Stimulated activated CD4-positive, alpha-beta T cell treated with anti-CD3 and anti-CD28 coated beads, Interleukin-1b, Interleukin-23, amount 100 ng/mL, for 24 hours (primary cell): ENCODE measurements around the gene KRT82.
"Not testable (repeated sequence)": the region's sequence is repeated elsewhere in the genome, so short reads cannot be mapped to it uniquely, and the experiment has no call there.

Experiments
- DNase-seq, 4 experiments: peaks; one replicate each; pipeline ENCODE4 v3.0.0-alpha.2; 2020; ENCODE audit warnings: low read depth in 4 of 4, low spot score in 1 of 4

Gene KRT82

GRCh38 chr12:52346593-52346992, 59.5 kb downstream of the KRT82 start:
- no peak for DNase-seq

DNA sequence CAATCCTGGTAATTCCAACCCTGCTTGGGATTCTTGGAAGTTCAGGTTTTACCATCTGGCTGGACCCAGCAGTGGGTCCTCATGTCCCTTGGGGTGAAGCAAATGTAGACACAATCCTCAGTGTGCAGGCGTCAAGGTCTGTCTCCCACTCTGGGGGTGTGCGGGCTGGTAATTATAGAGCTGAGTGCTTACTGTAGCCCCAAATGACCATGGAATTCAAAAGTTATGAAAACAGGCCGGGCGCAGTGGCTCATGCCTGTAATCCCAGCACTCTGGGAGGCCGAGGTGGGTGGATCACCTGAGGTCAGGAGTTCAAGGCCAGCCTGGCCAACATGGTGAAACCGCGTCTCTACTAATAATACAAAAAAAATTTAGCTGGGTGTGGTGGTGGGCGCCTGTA, 61.1 kb downstream of the KRT82 start:
- DNase-seq: not testable (repeated sequence)

DNA sequence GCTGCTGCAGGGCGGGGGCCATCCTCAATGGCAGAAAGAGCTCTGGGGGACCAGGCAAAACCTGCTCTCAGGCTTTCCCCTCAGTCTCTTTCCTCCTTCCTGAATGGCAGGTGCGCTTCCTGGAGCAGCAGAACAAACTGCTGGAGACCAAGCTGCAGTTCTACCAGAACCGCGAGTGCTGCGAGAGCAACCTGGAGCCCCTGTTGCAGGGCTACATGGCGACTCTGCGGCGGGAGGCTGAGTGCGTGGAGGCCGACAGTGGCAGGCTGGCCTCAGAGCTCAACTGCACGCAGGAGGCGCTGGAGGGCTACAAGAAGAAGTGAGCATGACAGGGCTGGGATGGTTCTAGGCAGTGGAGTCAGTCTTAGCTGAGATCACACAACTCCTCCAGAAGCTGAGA, 62.0 kb downstream of the KRT82 start:
- no peak for DNase-seq
